Esophagus muscularis mucosa (tissue), 4 donors: ENCODE measurements around the gene ZNF655. TPM values are rescaled to one million over a fixed set of nuclear protein-coding genes. Genes with fewer than 3 reads are reported as not detected.

Experiments
- DNase-seq: peaks from one replicate; pipeline ENCODE4 v3.0.0-alpha.2; 2017; ENCODE audit errors: extremely low spot score
- H3K27ac ChIP-seq, 4 donors: fragments of 200-600 bp; sonication (generic); replicated peaks in 1 of 4; 1 replicate in 3 of 4; 2 replicates in 1 of 4; pipeline ENCODE4 v1.5.1; 2016 to 2019; ENCODE audit warnings: mild to moderate bottlenecking in 1 of 4
- H3K27me3 ChIP-seq, 4 donors: fragments of 200-600 bp; sonication (generic); one replicate each; pipeline versions ENCODE4 v1.5.1 to v1.6.0; 2016 to 2019
- H3K36me3 ChIP-seq, 4 donors: fragments of 200-600 bp; sonication (generic); one replicate each; pipeline ENCODE4 v1.5.1; 2016 to 2019
- H3K4me1 ChIP-seq, 4 donors: fragments of 200-600 bp; sonication (generic); one replicate each; pipeline ENCODE4 v1.5.1; 2016 to 2019
- H3K4me3 ChIP-seq, 4 donors: fragments of 200-600 bp; sonication (generic); 1 replicate in 2 of 4; 2 replicates in 2 of 4; pipeline ENCODE4 v1.5.1; 2016 to 2019; ENCODE audit warnings: mild to moderate bottlenecking in 4 of 4, moderate library complexity in 1 of 4
- H3K9me3 ChIP-seq, 4 donors: fragments of 200-600 bp; sonication (generic); 1 replicate in 3 of 4; 2 replicates in 1 of 4; pipeline ENCODE4 v1.5.1; 2016 to 2019
- EP300 ChIP-seq: sonication (generic); formaldehyde crosslinking; IDR thresholded peaks from one replicate; pipeline ENCODE4 v1.6.1; 2017; ENCODE audit warnings: antibody characterized with exemption
- POLR2A ChIP-seq: fragments of 450-650 bp; IDR thresholded peaks from one replicate; pipeline ENCODE4 v1.6.1; 2017; ENCODE audit warnings: antibody characterized with exemption, moderate library complexity, mild to moderate bottlenecking, low read depth
- POLR2AphosphoS5 ChIP-seq, 2 donors: sonication (generic); formaldehyde crosslinking; IDR thresholded peaks; one replicate each; pipeline ENCODE4 v1.6.1; 2017; ENCODE audit warnings: antibody characterized with exemption in 2 of 2
- WGBS: methylation state at CpG from one replicate; pipeline ENCODE4 v1.1.5; 2018; 5-methylcytosine and 5-hydroxymethylcytosine counted together
- intact Hi-C: fragments of 100-400 bp; cut with DNase I; formaldehyde crosslinking; loops from one replicate; pipeline ENCODE4 v1.15.1; 2023
- total RNA-seq, 4 donors: library from RNA; depleted of rRNA; stranded (reverse); fragments of >200 nt; gene quantifications; one replicate each; pipeline versions ENCODE4 v1.1.0 to v1.2.1, GENCODE V29; 2016
- TF ChIP-seq, protein P1 (sequence below), 3 experiments: fragments of 200-600 bp in 2 of 3; fragments of 450-650 bp in 1 of 3; sonication (generic) in 2 of 3; IDR thresholded peaks; one replicate each; pipeline ENCODE4 v1.5.1; 2017 to 2019; ENCODE audit warnings: antibody characterized with exemption in 3 of 3, mild to moderate bottlenecking in 2 of 3, moderate library complexity in 1 of 3

Gene ZNF655, protein sequence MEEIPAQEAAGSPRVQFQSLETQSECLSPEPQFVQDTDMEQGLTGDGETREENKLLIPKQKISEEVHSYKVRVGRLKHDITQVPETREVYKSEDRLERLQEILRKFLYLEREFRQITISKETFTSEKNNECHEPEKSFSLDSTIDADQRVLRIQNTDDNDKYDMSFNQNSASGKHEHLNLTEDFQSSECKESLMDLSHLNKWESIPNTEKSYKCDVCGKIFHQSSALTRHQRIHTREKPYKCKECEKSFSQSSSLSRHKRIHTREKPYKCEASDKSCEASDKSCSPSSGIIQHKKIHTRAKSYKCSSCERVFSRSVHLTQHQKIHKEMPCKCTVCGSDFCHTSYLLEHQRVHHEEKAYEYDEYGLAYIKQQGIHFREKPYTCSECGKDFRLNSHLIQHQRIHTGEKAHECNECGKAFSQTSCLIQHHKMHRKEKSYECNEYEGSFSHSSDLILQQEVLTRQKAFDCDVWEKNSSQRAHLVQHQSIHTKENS
- total RNA-seq = 100 to 1,000 TPM in 3 of 4 donors, 10 to 100 TPM in 1; 92.3 to 140 (median 112) TPM

GRCh38 chr7:99558306-99559174, at the start of gene ZNF655:
Gene ZNF655, plus strand, starts transcription at chr7:99558642. Its CDS starts 1,918 bp downstream, at chr7:99560560.
- peak; percentile 98 for DNase-seq
- no peaks in the 10 kb centered on the region for H3K27me3 ChIP-seq
- intact Hi-C loops = loop anchor here (5.0 kb wide), 1 partner anchor 59 kb away; the partner anchor contains the start of gene ZSCAN25
- WGBS = 0% methylated on average over 1 of the region's 73 CpGs
- no peak for TF ChIP-seq EP300
- TF ChIP-seq POLR2AphosphoS5 (IDR thresholded peaks at IDR 0.05) = peak; percentile 89 to 94
- TF ChIP-seq POLR2A = peak; percentile 84
- TF ChIP-seq, protein P1, sequence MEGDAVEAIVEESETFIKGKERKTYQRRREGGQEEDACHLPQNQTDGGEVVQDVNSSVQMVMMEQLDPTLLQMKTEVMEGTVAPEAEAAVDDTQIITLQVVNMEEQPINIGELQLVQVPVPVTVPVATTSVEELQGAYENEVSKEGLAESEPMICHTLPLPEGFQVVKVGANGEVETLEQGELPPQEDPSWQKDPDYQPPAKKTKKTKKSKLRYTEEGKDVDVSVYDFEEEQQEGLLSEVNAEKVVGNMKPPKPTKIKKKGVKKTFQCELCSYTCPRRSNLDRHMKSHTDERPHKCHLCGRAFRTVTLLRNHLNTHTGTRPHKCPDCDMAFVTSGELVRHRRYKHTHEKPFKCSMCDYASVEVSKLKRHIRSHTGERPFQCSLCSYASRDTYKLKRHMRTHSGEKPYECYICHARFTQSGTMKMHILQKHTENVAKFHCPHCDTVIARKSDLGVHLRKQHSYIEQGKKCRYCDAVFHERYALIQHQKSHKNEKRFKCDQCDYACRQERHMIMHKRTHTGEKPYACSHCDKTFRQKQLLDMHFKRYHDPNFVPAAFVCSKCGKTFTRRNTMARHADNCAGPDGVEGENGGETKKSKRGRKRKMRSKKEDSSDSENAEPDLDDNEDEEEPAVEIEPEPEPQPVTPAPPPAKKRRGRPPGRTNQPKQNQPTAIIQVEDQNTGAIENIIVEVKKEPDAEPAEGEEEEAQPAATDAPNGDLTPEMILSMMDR (IDR thresholded peaks at IDR 0.05) = peak in 1 of 3 experiments; percentile 7
- no peaks in the 10 kb centered on the region for H3K9me3 ChIP-seq
- peaks cover 34 to 68% (median 56%) of the 10 kb centered on the region in 4 donors for H3K4me1 ChIP-seq
- H3K27ac ChIP-seq = peak within 1 kb of the TSS; percentile 97 to 98 (median 98)
- H3K36me3 ChIP-seq = peaks cover 30 to 69% (median 41%) of the 10 kb centered on the region in 4 donors
- H3K4me3 ChIP-seq = peak within 1 kb of the TSS; percentile 72 to 97 (median 96)

GRCh38 chr7:99514050-99514449, 44.4 kb upstream of the ZNF655 start:
- Histone ChIP-seq H3K4me1 (peaks cover 0 to 3% (median 0%) of the 10 kb centered on the region in 4 donors), H3K27ac (no peak overlapping the region), H3K27me3 (no peaks in the 10 kb centered on the region), H3K9me3 (no peaks in the 10 kb centered on the region), H3K4me3 (no peak overlapping the region), H3K36me3 (peaks cover 13 to 91% (median 71%) of the 10 kb centered on the region in 4 donors)
- no peak for TF ChIP-seq POLR2A
- TF ChIP-seq EP300 = no peak
- TF ChIP-seq, protein P1 (IDR thresholded peaks at IDR 0.05) = no peak
- no peak for TF ChIP-seq POLR2AphosphoS5 (IDR thresholded peaks at IDR 0.05)
- intact Hi-C loops = no loop called here
- DNase-seq = no peak
- WGBS = 100% methylated on average over 1 of the region's 1 CpG

DNA sequence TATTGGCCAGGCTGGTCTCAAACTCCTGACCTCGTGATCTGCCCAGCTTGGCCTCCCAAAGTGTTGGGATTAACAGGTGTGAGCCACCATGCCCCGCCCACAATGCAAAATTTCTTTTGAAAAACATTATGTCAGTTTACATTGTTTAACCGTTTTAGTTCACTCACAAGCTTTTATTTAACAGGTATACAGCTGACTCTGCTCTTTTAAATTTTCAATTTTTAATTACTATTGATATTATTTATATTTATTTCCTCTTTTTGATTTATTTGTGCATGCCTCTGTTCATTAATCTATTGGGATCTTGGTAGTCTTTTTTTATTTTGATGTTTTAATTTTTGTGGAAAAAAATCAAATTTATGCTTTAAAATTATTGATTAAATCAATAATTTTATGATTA, 37.0 kb upstream of the ZNF655 start:
- Histone ChIP-seq H3K9me3 (no peaks in the 10 kb centered on the region), H3K36me3 (peaks cover 29 to 82% (median 58%) of the 10 kb centered on the region in 4 donors), H3K27ac (no peak overlapping the region), H3K4me1 (no peaks in the 10 kb centered on the region), H3K4me3 (no peak overlapping the region), H3K27me3 (no peaks in the 10 kb centered on the region)
- TF ChIP-seq POLR2A = no peak
- TF ChIP-seq, protein P1 (IDR thresholded peaks at IDR 0.05) = no peak
- no peak for TF ChIP-seq POLR2AphosphoS5 (IDR thresholded peaks at IDR 0.05)
- no peak for TF ChIP-seq EP300
- intact Hi-C loops = no loop called here
- WGBS = 88% methylated on average over 3 of the region's 3 CpGs
- no peak for DNase-seq

- Histone ChIP-seq H3K4me1 (no peaks in the 10 kb centered on the region), H3K9me3 (peaks cover 0 to 25% (median 8%) of the 10 kb centered on the region in 4 donors), H3K36me3 (peaks cover 56 to 85% (median 69%) of the 10 kb centered on the region in 4 donors), H3K27ac (no peak overlapping the region), H3K27me3 (no peaks in the 10 kb centered on the region), H3K4me3 (no peak overlapping the region)
- DNase-seq = no peak
- intact Hi-C loops = no loop called here
- whole genome bisulfite sequencing = 96% methylated on average over 21 of the region's 21 CpGs
- no peak for TF ChIP-seq POLR2A
- TF ChIP-seq, protein P1 (IDR thresholded peaks at IDR 0.05) = no peak
- TF ChIP-seq POLR2AphosphoS5 (IDR thresholded peaks at IDR 0.05) = no peak
- no peak for TF ChIP-seq EP300
These were observed 32.6 kb upstream of the ZNF655 start for GRCh38 chr7:99525713-99526440.
